Liver (tissue), 9 donors: Measurements from ENCODE around the gene ZNF775. TPM values are rescaled to one million over a fixed set of nuclear protein-coding genes. Genes with fewer than 3 reads are reported as not detected.

Experiments used
- DNase-seq: peaks from one replicate; pipeline ENCODE4 v3.0.0-alpha.2; 2017; ENCODE audit warnings: low spot score
- H3K27ac ChIP-seq, 2 donors: one replicate each; pipeline ENCODE4 v1.7.0; 2013; ENCODE audit warnings: inconsistent platforms in 2 of 2, low read length in 2 of 2, control low read depth in 1 of 2, low read depth in 1 of 2, mild to moderate bottlenecking in 1 of 2
- H3K27me3 ChIP-seq, 4 donors: one replicate each; pipeline versions ENCODE4 v1.6.1 to v1.7.0; 2013; ENCODE audit warnings: low read length in 3 of 4, inconsistent platforms in 1 of 4, mild to moderate bottlenecking in 1 of 4, moderate library complexity in 1 of 4; ENCODE audit not compliant: control insufficient read depth in 4 of 4, insufficient read depth in 4 of 4
- H3K36me3 ChIP-seq, 4 donors: one replicate each; pipeline versions ENCODE4 v1.6.1 to v1.7.0; 2013; ENCODE audit warnings: low read length in 3 of 4, mild to moderate bottlenecking in 3 of 4, low read depth in 1 of 4, moderate library complexity in 1 of 4; ENCODE audit not compliant: control insufficient read depth in 4 of 4, insufficient read depth in 3 of 4
- H3K4me1 ChIP-seq, 4 donors: one replicate each; pipeline versions ENCODE4 v1.6.1 to v1.7.0; 2013; ENCODE audit warnings: low read length in 3 of 4, mild to moderate bottlenecking in 3 of 4, moderate library complexity in 1 of 4; ENCODE audit not compliant: control insufficient read depth in 4 of 4, insufficient read depth in 4 of 4
- H3K4me3 ChIP-seq, 3 donors: one replicate each; pipeline versions ENCODE4 v1.6.1 to v1.7.0; 2013; ENCODE audit warnings: low read length in 3 of 3, control low read depth in 1 of 3, low read depth in 1 of 3, mild to moderate bottlenecking in 1 of 3
- H3K9ac ChIP-seq, 2 donors: one replicate each; pipeline ENCODE4 v1.7.0; 2013; ENCODE audit warnings: low read length in 2 of 2, mild to moderate bottlenecking in 2 of 2, moderate library complexity in 2 of 2, control low read depth in 1 of 2, low read depth in 1 of 2
- H3K9me3 ChIP-seq, 4 donors: one replicate each; pipeline versions ENCODE4 v1.6.1 to v1.7.0; 2013; ENCODE audit warnings: low read length in 3 of 4; ENCODE audit not compliant: control insufficient read depth in 4 of 4
- ATF3 ChIP-seq: IDR thresholded peaks from 2 replicates; pipeline ENCODE4 v1.6.1; 2016; ENCODE audit warnings: antibody characterized with exemption
- CTCF ChIP-seq: fragments of 150-350 bp; IDR thresholded peaks from 2 replicates; pipeline ENCODE4 v1.5.1; 2017; ENCODE audit warnings: improper control_type of control experiment, low read depth, low read length; ENCODE audit not compliant: missing input control
- FOXA1 ChIP-seq: IDR thresholded peaks from 2 replicates; pipeline ENCODE4 v1.6.1; 2016; ENCODE audit warnings: antibody characterized with exemption
- REST ChIP-seq: IDR thresholded peaks from 2 replicates; pipeline ENCODE4 v1.6.1; 2016; ENCODE audit warnings: antibody characterized with exemption, mild to moderate bottlenecking
- WGBS: extraction: QIAGEN DNeasy Blood & Tissue Kit; methylation state at CpG from one replicate; pipeline ENCODE4 v1.1.7; 2013; 5-methylcytosine and 5-hydroxymethylcytosine counted together
- polyA plus RNA-seq, 2 donors: library from polyadenylated mRNA; stranded (reverse) in 1 of 2; unstranded in 1 of 2; fragments of 200-250 nt in 1 of 2; fragments of >200 nt in 1 of 2; fragmentation: Nextera tagmentation in 1 of 2; extraction: Ambion mirVana in 1 of 2; gene quantifications; one replicate each; pipeline versions ENCODE4 v1.2.1 to v1.2.3, GENCODE V29; 2013 to 2015
- total RNA-seq, 2 donors: library from RNA; depleted of rRNA; stranded (reverse); fragments of >200 nt; gene quantifications; one replicate each; pipeline ENCODE4 v1.2.3, GENCODE V29; 2014
- donor health status: healthy.
- donor health status: healthy.
- donor health status: healthy.
- donor health status: healthy.
- donor health status: healthy.

Gene ZNF775
- total and polyA plus RNA-seq, 4 donors: 0.08 to 3.1 (median 0.52) TPM

GRCh38 chr7:150412518-150413488, 33.7 kb downstream of the ZNF775 start:
- Histone ChIP-seq H3K27ac (no peak overlapping the region), H3K36me3 (no peaks in the 10 kb centered on the region), H3K4me1 (peaks cover 0 to 13% (median 9%) of the 10 kb centered on the region in 4 donors), H3K4me3 (no peak overlapping the region), H3K9ac (no peak overlapping the region), H3K9me3 (no peaks in the 10 kb centered on the region), H3K27me3 (no peaks in the 10 kb centered on the region)
- WGBS: 90% methylated on average over 37 of the region's 37 CpGs
- no peak for TF ChIP-seq CTCF
- no peak for TF ChIP-seq FOXA1
- no peak for DNase-seq

GRCh38 chr7:150413640-150414081, 34.5 kb downstream of the ZNF775 start:
- H3K4me1 ChIP-seq: peaks cover 0 to 13% (median 9%) of the 10 kb centered on the region in 4 donors
- H3K27ac ChIP-seq: no peak overlapping the region
- no peaks in the 10 kb centered on the region for H3K9me3 ChIP-seq
- H3K9ac ChIP-seq: no peak overlapping the region
- no peaks in the 10 kb centered on the region for H3K27me3 ChIP-seq
- DNase-seq: no peak
- no peaks in the 10 kb centered on the region for H3K36me3 ChIP-seq
- 98% methylated on average over 11 of the region's 11 CpGs for WGBS
- TF ChIP-seq REST: no peak
- TF ChIP-seq ATF3: no peak
- TF ChIP-seq CTCF: no peak
- no peak overlapping the region for H3K4me3 ChIP-seq
